Occipital lobe (tissue), 2 donors: ENCODE measurements around the gene TBX1. TPM values are rescaled to one million over a fixed set of nuclear protein-coding genes. Genes with fewer than 3 reads are reported as not detected.

Experiments used
- DNase-seq: peaks from one replicate; lab custom pipeline; 2025; lab: John Stamatoyannopoulos, UW
- total RNA-seq: library from RNA; depleted of rRNA; stranded (reverse); fragments of >200 nt; gene quantifications from one replicate; pipeline ENCODE4 v1.2.3, GENCODE V29; 2014

The TBX1 gene
- total RNA-seq, 1 donor from 2014 or later = 0.62 TPM

DNA sequence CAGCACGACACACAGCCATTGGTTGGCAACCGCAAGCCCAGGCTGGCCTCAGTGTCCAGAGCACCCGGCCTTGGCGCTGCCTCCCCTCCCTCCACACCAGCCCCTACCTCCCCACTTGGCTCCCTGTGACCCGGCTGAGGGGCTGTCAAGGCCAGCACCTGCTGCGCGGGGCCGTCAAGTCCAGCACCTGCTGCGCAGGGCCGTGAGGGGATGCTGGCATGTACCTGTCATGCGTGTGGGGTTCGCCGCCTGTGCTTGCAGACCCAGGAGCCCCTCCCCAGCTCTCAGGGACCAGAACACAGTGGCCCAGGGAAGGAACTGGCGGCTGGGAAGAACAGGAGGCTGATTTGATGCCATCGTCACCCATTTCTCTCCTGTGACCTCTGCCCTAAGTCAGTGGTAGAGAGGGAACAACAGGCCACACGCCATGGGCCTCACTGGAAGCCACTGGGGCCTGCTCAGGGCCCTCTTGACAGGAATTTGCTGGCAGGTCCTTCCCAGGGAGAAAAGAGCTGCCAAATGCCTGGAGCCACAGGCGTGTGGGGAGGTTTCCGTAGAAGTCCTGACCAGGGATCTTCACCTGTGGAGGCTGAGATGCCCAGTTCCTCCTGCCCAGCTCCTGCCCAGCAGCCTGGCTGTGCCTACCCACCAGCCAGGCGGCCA lies 37.6 kb downstream of the TBX1 start:
- DNase-seq = no peak

DNA sequence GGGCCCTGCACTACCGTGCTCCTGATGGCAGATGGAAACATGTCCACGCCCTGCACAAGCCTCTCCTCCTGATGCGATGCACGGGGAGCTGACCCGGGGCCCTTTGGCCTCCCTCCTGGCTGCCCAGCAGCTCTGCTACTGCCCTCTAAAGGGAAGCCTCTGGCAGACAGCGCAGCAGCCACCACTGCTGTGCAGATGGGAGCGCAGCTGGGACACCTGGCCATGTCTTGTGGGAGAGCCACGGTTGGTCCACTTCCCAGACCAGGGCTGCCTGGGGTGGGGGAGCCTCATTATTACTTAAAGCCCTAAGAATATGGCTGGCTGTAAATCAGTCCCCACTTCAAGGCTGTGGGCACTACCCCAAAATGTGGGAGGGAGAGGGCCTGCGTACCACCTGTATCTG lies 38.3 kb downstream of the TBX1 start:
- DNase-seq = no peak

DNA sequence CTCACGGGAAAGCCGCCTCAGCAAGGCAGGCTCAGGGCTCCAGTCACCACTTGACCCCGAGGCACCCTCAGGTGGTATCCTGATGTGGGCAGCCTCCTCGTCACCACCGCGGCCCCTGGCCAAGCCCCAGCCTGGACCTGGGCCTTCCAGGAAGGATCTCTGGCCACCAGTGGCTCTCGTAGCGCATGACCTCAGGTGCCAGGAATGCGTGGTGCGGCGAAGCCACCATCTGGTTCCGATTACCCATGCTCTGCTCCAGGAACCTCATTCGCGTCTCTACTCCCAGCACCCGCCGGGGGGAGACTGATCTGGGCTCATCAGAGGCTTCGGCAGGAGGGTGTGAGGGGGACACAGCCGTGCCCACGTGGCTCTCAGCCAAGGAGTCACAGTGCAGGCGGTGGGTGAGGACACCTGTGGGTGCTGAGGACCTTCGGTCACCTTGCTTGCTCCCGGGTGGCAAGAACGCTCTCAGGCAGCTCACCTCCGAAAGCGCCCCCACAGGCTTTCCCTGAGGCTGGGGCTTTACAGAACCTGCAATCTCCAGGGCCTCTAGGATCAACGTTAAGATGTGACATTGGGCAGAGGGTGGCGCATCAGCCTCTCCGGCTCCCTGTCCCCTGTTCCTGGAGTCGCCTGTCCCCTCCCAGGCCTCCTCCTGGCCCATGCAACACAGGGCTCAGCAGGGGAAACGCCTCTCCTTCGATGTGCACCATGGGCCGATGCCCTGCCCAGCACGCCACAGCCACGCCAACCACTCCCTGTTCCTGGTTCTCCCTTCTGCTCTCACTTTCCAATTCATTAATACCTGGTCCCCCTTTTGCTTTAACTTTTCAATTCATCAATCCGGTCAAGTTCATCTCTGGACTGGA lies 39.0 kb downstream of the TBX1 start:
- no peak for DNase-seq

DNA sequence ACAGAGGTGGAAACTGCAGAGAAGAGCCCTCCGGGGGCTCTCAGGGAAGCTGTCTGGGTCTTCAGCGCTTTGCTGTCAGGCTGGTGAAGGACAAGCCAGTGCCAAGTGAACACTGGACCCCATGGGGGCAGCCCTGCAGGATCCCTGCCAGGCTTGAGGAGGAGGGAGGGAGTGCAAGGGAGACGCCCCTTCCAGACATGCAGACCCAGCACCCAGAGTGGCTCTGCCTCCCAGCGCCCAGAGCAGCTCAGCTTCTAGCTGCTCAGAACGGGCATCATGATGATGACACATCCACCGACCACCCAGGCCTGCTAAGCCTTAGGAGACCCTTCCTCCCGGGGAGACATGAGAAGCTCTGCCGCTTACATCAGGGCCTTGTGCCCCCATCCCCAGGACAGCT lies 39.7 kb downstream of the TBX1 start:
- DNase-seq = no peak

DNA sequence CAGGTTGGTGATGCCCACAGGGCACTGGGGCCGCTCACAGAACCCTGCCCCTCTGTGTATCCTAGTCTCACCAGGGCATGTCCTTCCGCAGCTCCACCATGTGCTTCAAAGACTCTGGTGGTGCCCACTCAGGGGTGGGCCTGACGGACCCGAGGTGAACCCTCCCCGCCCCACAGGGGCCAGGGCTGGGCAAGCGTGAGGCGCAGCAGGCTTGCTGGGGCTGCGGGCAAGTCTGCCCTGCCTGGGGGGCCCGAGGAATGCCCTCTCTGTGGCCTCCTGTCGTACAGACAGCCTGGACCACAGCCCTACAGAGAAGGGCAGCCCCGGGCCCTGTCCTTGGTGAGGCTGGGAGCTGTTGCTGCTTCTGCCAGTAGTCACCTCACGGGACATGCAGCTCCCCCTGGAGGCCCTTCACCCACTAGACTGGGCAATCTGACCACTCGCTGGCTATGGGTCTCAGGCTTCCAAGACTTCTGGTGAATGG lies 40.2 kb downstream of the TBX1 start:
- DNase-seq = no peak

DNA sequence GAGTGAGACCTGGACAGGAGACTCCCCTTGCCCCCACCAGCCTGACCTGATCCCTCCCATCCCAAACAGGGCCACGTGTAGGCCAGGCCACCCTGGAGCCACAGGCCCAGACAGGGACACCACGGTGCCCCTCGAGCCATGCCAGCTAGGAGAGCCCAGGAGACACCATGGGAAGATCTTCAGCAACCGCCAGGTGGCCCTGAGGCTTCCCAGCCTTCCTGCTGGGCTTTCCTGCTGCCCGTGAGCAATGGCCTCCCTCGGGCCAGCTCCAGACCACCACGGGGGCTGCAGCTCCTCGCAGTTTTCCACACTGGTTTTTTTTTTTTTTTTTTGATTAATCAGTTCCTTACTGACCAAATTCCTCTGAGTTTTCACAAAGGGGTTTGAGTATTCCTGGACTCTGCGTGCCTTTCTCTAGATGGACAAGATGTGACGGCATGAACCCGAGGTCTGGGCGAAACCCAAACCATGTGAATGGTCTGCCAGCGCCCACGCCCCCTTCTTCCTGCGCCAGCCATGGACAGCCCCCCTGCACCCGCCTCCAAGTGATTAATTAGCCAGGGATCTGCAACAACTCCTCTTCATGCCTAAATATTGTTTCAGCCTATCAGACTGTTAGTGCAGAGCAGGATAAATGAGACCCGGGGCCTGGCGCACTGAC lies 40.9 kb downstream of the TBX1 start:
- no peak for DNase-seq

DNA sequence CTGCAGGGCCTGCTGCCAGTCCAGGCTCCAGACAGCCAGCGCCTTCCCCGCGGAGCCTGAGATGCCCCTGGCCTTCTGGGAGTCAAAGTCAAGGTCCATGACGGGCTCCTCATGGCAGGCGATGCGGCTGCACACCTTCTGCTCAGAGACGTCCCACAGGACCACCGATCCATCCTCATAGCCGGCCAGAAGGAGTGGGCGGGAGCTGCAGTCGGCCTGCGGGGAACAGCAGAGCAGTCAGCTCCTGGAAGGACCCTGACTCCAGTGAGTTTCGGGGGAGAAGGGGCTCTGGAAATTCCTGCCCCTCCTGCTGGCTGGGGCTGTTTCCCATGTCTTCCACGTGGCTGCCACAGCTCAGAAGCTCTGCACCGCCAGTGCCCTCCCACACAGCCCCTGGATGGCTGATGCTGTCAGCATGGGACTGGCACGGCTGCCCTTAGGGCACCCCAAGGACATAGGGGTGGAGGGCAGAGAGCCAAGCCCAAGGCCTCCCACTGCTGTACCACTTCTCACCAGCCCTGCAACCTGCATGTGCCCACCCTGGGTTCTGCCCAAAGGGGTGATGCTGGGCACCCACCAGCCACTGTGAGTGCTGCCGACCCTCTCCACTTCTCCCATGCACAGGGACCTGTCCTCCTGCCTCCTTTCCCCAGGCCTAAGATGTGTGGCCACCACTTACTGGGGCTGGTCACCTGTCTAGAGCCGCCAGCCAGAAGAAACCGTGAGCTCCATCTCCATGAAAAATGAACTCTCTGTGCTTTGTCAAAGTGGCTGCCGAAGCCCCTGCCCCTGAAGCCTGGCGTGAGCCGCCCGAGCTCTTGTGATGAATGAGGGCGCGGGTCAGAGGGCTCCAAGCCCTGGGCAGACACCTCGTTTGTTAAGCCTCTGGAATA lies 41.7 kb downstream of the TBX1 start:
- DNase-seq = no peak

DNA sequence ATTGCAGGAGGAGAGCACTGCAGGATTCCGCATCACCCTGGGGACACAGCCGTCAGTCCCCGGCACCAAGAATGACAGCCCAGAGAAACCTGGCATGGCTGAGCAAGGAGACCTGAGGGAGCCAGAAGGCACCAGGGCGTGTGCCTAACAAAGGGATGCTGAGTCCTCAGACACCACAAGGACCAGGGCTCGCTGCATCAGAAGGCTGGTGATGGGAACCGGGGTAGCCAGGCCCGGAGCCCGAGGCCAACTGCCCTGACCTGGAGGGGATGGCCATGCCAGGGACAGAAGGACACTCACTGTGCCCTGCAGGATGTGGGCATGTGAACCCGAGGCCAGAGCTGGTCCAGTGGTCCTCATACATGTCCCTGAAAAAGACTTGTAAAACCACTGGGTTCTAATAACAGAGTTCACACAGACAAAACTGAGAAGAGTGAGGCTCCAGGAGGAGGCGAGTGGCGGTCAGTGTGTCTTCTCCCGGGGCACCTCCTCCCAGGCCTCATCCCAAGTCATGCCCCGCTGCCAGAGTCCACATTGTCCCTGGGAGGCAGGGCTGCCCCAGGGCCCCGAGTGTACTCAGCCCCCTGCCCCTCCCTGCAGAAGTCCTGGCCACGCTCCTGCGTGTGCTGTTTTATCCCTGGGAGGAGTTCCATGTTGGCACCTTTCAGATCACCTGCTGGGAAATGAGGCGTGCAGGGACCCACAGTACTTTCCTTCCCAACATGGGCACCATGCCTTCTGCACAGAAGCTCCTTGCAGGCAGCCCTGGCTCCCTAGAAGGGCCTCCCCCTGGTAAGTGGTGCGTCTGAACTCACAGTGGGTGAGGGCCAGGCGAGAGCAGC lies 42.5 kb downstream of the TBX1 start:
- no peak for DNase-seq

DNA sequence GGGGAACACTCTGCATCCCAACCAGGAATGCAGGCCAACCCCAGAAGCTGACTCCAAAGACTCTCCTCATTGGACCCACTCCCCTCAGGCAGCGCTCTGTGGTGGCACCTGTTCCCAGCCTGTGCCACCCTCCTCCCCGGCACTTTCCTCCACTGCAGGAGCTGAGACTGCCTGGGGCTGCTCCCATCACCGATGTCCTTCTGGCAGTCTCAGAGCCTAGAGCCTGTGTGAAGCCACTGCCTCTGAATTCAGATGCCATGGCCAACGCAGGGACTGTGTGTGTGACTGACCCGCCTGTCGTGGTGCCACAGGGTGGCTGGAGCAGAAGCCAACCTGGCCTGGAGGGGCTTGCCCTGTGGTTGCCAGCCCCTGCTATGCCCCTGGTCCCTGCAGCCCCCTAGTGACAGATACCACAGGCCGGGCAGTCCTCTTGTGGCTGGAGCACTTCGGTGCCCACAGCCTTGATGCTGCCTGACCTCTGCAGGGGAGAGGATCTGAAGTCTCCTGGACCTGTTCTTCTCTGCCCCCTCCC lies 43.2 kb downstream of the TBX1 start:
- no peak for DNase-seq

DNA sequence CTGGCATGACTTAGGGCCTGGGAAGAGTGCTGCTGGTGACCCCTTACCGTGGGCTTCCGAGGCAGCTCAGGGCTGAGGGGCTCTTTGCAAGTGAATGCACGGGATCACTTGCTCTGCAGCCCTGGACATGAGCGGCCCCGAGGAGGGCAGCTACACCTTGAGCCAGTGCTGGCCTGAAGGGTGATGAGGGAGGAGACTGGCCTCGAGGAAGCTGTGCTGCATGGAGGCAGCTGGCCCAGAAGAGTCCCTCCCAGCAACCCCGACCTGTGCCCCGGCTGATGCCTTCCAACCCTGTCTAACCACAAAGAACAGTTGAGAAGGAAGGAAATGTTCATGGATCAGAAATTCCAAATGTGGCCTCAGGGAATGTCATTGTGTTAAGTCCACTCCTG lies 45.2 kb downstream of the TBX1 start:
- no peak for DNase-seq

DNA sequence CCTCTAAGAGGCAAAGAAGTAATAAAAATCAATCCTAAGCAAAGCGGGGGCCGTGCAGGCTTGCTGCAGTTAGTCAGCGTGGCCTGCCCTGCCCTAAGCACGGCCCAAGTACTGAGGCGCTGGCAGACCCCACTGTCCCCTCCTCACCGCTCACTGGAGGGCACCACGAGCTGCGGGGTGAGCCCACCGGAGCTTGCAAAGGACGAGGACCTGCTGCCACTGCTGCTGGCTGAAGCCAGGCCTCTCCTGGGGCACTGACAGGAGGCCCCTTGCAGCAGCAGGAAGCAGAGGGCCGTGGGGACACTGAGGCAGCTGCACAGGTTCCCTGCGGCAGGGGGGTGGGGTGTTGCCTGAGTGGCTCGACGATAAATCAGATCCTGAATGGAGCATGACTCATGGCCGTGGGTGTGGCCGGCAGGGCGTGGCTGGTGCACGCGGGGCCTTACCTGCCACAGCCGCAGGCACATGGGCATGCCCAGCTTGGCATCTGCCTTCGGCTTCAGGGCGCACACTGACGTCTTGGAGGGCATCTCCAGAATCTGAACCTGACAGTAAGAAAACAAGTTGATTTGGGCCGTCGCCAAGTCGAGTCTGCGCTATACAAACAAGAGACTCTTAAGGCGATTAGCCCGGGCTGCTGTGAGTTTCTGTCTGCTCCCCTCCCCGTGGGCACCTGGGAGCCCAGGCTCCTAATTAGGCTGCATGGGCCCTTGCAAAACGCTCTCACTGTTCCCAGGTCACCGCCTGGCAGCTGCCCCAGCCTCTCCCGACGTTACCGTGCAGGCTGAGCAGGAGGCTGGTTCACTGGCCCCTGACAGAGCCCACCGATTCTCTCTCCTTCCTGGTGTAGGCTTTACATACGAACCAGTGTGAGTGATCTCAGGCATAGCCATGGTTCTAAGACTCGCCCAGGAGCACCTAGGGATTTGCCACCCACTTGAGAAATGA lies 45.9 kb downstream of the TBX1 start:
- no peak for DNase-seq

DNA sequence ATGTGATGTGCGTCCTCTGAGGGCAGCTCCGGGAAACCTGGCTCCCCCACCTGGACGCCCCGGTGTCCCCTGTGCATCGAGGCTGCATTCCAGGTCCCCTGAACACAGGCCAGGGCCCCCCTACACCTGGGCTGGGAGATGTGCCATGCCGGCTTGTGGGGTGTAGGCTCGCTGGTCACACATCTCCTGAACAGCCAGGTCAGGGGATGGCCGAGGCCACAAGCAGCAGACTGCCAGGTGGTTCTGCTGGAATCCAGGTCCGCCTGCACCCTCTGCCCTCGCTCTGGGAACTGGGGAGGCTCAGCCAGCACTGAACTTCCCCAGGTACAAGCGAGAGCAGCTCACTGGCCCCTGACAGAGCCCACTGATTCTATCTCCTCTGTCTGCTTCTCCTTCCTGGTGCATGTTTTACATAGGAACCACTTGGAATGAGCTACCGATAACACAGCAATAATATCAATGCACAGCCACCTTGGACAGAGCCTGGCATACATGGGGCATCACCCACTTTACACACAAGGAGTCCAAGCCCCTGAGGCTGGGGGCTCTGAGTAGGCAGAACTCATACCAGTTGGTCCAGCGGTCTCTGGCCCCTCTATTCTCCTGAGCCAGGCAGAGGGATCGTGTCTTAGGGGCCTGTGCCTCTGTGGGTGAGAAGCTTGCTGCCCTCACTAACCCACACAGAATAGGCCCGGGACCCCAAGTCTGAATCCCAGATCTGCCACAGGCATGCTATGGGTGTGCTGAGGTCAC lies 46.8 kb downstream of the TBX1 start:
- no peak for DNase-seq

DNA sequence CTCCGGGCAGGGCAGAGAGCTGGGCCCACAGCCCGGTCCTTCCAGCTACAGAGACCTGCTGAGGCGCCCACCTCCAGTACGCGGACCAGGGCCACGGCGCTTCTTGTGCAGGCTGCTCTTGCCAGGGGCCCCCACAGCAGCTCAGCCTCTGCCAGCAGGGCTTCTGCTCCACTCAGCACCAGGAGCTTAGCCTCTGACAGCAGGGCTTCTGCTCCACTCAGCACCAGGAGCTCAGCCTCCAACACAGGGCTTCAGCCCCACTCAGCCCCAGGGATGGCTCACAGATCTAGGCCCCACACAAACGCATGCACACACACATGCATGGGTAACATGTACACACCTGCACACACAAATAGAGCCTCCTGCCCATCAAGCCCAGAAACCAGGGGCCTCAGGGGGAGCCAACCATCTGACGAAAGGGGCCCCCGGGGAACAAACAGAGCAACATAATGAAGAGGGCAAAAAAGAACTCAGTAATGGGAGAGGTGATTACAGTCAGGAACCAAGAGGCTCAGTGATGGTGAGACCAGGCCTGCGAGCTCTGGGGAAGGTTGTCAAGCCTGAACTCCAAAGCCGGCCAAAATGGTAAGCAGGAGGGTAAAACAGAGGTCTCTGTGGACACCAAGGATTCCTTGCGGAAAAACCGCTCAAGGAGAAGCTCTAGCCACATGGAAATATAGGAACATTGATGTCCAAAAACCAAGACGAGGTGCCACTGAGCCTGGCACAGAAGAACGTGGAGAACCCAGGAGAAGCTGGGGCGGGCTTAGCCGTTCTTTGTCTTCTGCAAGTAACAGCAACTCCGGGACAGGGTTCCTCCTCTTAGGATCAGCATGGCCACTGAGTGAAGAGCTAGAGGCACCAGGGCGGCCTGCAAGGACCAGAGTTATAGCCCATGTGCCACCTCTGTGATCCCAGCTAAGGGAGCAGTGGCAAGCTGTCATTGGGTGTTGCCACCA lies 47.6 kb downstream of the TBX1 start:
- no peak for DNase-seq

DNA sequence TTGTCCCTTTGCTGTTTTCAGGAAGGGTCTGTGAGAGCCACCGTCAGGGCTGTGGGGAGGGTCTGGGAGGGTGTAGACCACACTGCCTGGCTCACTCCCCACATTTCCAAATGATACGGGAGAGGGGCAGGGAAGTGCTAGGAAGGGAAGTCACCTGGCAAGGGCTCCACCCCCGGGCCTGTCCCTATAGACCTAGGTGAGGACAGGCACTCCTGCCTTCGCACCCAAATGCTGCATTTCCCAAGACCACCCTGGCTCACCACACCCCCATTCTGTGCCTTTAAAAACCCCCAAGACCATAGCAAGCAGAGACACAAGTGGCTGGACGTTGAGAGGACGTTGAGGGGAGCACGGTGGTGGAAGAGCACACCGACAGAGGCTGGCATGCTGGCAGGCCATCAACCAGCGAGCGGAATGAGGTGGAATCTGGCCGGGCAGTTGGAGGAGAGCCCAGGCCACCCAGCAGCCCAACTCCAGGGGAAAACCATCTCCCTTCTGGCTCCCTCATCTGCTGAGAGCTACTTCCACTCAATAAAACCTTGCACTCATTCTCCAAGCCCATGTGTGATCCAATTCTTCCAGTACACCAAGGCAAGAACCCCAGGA lies 48.4 kb downstream of the TBX1 start:
- DNase-seq = no peak

DNA sequence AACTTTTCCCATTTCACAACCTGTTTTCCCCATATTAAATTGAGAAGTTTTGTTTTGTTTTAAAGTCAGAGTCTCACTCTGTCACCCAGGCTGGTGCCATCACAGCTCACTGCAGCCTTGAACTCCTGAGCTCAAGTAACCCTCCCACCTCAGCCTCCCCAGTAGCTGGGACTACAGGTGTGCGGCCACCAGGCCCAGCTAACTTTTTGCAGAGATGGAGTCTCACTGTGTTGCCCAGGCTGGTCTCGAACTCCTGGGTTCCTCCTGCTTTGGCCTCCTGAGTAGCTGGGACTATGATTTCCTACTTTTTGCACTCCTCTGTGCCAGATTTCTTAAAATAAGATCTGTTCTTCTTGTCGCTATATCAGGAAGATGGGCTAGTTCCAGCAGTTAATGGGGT lies 49.2 kb downstream of the TBX1 start:
- no peak for DNase-seq

DNA sequence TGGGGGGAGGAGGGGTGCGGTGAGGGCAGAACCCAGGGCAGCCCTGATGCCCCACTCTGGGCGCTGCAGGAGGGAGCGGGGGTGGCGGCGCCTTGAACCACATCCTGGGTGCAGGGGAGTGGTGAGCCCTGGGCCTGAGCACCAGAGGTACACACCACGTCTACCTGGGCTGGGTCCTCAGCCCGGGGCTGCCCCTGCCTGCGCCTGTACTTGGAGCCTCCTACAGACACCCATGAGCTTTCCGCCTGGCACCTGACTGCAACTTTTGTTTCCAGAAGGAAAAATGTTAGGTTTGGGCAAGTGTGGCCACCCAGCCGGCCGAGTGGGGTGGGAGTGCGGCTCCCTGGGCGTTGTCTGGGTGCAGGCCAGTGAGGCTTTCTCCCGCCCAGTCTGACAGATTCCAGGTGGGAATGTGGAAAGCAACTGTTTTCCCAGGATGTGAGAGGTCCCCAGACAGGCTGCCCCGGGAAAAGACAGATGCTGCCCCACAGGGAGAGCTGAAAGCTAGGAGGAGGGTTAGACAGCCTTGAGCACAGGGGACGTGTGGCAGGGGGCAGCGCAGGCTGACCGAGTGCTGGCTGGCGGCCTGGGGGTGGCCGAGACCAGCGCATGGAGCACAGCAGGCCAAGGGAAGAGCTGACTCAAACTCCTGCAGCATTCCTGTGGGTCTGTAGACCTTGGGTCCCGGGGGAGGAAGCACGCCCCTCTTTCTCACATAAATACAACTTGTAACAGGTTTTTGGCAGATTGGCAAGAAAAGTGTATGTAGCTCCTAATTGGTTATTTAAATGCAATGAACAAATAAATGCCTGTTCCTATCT lies 50.0 kb downstream of the TBX1 start:
- no peak for DNase-seq
